GM15510 (cell line): ENCODE results near the gene MTCP1.

Experiments
- POLR2A ChIP-seq: IDR thresholded peaks from 3 replicates; pipeline ENCODE4 v1.6.1; 2011; ENCODE audit warnings: borderline replicate concordance; ENCODE audit not compliant: insufficient read length; ENCODE audit errors: extremely low read depth

MTCP1 gene

GRCh38 chrX:155065035-155065734 is 5.8 kb downstream of the MTCP1 start:
- TF ChIP-seq POLR2A, result no peak

- no peak for TF ChIP-seq POLR2A
Measured at GRCh38 chrX:155061760-155062159, 9.2 kb downstream of the MTCP1 start.

GRCh38 chrX:155056877-155057792 is 13.8 kb downstream of the MTCP1 start:
- TF ChIP-seq POLR2A, result no peak

- TF ChIP-seq POLR2A, result no peak
Measured at GRCh38 chrX:155056471-155056870, 14.5 kb downstream of the MTCP1 start.

GRCh38 chrX:155055494-155055893 is 15.4 kb downstream of the MTCP1 start:
- TF ChIP-seq POLR2A, result no peak

- TF ChIP-seq POLR2A, result no peak
Measured at GRCh38 chrX:155054255-155054654, 16.7 kb downstream of the MTCP1 start.

- TF ChIP-seq POLR2A, result no peak
Measured at GRCh38 chrX:155053656-155054055, 17.3 kb downstream of the MTCP1 start.

- no peak for TF ChIP-seq POLR2A
Measured at GRCh38 chrX:155052738-155053498, 18.0 kb downstream of the MTCP1 start.

- TF ChIP-seq POLR2A, result no peak
Measured at GRCh38 chrX:155048977-155049619, 21.8 kb downstream of the MTCP1 start.

- no peak for TF ChIP-seq POLR2A
Measured at GRCh38 chrX:155046811-155047528, 24.0 kb downstream of the MTCP1 start.

GRCh38 chrX:155046129-155046810 is 24.7 kb downstream of the MTCP1 start:
- TF ChIP-seq POLR2A, result no peak

GRCh38 chrX:155035688-155036087 is 35.2 kb downstream of the MTCP1 start:
- no peak for TF ChIP-seq POLR2A

- no peak for TF ChIP-seq POLR2A
Measured at GRCh38 chrX:155031657-155032056, 39.3 kb downstream of the MTCP1 start.
